Measurements from ENCODE around the gene ROCK2. TPM values are rescaled to one million over a fixed set of nuclear protein-coding genes. Genes with fewer than 3 reads are reported as not detected.

The ROCK2 gene
- total RNA-seq (ENCODE audit: low replicate concordance): 22.3 and 36.1 TPM in 2 replicates

DNA sequence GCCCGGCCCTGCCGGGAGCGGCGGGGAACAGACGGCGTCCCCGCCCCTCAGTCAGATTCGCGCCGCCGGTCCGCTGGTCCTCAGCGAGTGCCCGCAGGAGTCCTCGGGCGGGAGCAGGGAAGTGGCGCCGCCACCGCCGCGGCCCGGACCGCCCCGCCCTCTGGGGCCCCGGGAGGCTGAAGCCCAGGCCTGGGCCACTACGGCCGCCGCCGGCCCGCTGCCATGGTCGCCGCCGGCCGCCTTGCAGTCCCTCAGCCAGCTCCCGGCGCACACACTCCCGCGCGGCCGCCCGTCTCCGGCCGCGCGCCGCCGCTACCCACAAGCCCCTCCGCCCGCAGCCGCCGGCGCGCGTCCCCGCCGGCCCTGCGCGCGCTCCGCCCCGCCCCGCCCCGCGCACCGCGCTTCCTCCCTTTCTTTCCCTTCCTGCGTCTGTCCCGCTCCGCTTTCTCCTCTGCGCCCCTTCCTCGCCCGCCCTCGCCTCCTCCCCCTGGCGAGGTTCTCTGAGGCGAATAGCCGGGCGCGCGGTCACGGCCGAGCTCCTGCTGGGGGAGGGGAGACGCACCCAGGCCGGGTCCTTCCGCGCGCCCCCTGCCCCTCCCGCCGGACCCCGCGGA, at the start of gene ROCK2:
ROCK2 (minus strand) TSS at position 295 of the 614 bp plus-strand sequence. CDS start 500 bp downstream, outside the sequence.
- H3K9me3 ChIP-seq (ENCODE audit: low read depth): no peaks in the 10 kb centered on the region
- H2AFZ ChIP-seq (replicated peaks): peak within 1 kb of the TSS; percentile 54
- H4K20me1 ChIP-seq (ENCODE audit: low read depth): peaks cover 38% of the 10 kb centered on the region
- peak; percentile 94 for DNase-seq (ENCODE audit: low spot score)
- peaks cover 20% of the 10 kb centered on the region for H3F3A ChIP-seq (ENCODE audit: low read depth)
- H3K27me3 ChIP-seq: peaks cover 14% of the 10 kb centered on the region
- TF ChIP-seq EZH2phosphoT487 (IDR thresholded peaks at IDR 0.05) (no peak), EZH2 (IDR thresholded peaks at IDR 0.05) (no peak)
- TF ChIP-seq, protein P1, sequence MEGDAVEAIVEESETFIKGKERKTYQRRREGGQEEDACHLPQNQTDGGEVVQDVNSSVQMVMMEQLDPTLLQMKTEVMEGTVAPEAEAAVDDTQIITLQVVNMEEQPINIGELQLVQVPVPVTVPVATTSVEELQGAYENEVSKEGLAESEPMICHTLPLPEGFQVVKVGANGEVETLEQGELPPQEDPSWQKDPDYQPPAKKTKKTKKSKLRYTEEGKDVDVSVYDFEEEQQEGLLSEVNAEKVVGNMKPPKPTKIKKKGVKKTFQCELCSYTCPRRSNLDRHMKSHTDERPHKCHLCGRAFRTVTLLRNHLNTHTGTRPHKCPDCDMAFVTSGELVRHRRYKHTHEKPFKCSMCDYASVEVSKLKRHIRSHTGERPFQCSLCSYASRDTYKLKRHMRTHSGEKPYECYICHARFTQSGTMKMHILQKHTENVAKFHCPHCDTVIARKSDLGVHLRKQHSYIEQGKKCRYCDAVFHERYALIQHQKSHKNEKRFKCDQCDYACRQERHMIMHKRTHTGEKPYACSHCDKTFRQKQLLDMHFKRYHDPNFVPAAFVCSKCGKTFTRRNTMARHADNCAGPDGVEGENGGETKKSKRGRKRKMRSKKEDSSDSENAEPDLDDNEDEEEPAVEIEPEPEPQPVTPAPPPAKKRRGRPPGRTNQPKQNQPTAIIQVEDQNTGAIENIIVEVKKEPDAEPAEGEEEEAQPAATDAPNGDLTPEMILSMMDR (IDR thresholded peaks at IDR 0.05): no peak
- peaks cover 46% of the 10 kb centered on the region for H3K79me2 ChIP-seq (ENCODE audit: low read depth)
- H3K27ac ChIP-seq: peak within 1 kb of the TSS; percentile 78
- H3K4me2 ChIP-seq: peak within 1 kb of the TSS; percentile 91
- H3K36me3 Mint-ChIP-seq: peaks cover 6% of the 10 kb centered on the region
- peaks cover 3% of the 10 kb centered on the region for H3K9me3 Mint-ChIP-seq
- peaks cover 28% of the 10 kb centered on the region for H3K4me1 ChIP-seq
- H3K4me3 Mint-ChIP-seq: peak within 1 kb of the TSS; percentile 100
- peak within 1 kb of the TSS; percentile 74 for H3K9ac ChIP-seq
- no peaks in the 10 kb centered on the region for H3K27me3 Mint-ChIP-seq (ENCODE audit: insufficient read depth, low read depth)
- peak within 1 kb of the TSS; percentile 87 for H3K4me3 ChIP-seq
- peak within 1 kb of the TSS; percentile 98 for H3K27ac Mint-ChIP-seq
- no peaks in the 10 kb centered on the region for H3K36me3 ChIP-seq
- H3K4me1 Mint-ChIP-seq: peaks cover 54% of the 10 kb centered on the region

DNA sequence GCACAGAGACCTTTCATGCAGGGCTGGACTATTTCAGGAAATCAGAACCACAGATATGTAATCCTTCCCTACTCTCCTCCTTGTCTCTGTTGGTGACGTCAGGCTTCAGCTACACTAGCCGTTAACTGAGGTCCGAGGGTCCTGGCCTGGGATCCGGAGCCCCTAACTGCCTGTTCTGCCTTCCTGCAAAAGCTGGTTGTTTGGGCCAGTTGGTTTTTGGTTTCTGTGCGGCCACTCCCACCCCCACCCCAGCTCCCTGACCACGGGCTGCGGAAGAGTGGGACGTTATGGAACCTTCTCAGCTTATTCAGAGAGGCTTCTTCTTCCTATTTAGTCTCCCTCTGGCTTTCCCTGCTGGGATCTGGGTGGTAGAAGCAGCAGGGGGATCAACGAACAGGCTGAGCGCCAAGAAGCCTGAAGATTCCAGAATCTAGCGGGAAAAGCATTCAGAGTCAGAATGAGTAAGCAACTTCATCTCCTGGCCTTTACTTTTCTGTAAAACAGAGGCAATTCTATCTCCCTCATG, 49.3 kb upstream of the ROCK2 start:
- Mint-ChIP-seq H3K36me3 (no peaks in the 10 kb centered on the region), H3K9me3 (no peaks in the 10 kb centered on the region), H3K4me3 (no peak overlapping the region), H3K27me3 (ENCODE audit: insufficient read depth, low read depth) (peaks cover 8% of the 10 kb centered on the region), H3K27ac (peak overlapping the region; percentile 74), H3K4me1 (peaks cover 68% of the 10 kb centered on the region)
- Histone ChIP-seq H3K27me3 (no peaks in the 10 kb centered on the region), H3K36me3 (no peaks in the 10 kb centered on the region), H3F3A (ENCODE audit: low read depth) (no peaks in the 10 kb centered on the region), H3K4me3 (no peak overlapping the region), H4K20me1 (ENCODE audit: low read depth) (no peaks in the 10 kb centered on the region), H3K4me1 (peaks cover 4% of the 10 kb centered on the region), H3K4me2 (no peak overlapping the region), H2AFZ (replicated peaks) (no peak overlapping the region), H3K79me2 (ENCODE audit: low read depth) (no peaks in the 10 kb centered on the region), H3K9me3 (ENCODE audit: low read depth) (no peaks in the 10 kb centered on the region), H3K27ac (no peak overlapping the region), H3K9ac (no peak overlapping the region)
- TF ChIP-seq, protein P1 (IDR thresholded peaks at IDR 0.05): no peak
- TF ChIP-seq EZH2 (IDR thresholded peaks at IDR 0.05) (no peak), EZH2phosphoT487 (IDR thresholded peaks at IDR 0.05) (no peak)
- DNase-seq (ENCODE audit: low spot score): no peak

DNA sequence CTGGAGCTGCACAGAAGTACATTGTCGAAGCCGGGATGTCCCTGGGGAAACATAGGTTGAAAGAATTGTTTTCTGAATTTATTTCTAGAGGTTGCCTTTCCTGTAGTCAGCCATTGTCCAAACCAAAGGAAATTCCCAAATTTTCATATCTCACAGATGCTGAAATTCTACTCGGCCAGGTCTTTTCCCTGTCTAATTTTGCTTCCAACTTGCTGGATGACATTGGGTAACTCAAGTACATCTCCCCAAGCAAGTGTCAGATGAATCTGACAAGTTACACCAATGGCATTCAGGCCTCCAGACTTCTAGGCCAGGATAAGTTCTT, 47.5 kb upstream of the ROCK2 start:
- no peak overlapping the region for H3K9ac ChIP-seq
- H3K27ac Mint-ChIP-seq: peak overlapping the region; percentile 95

More for the DNA sequence above, 47.5 kb upstream of the ROCK2 start:
- Histone ChIP-seq H3F3A (ENCODE audit: low read depth) (no peaks in the 10 kb centered on the region), H2AFZ (replicated peaks) (no peak overlapping the region), H3K27ac (no peak overlapping the region), H3K27me3 (no peaks in the 10 kb centered on the region), H3K36me3 (no peaks in the 10 kb centered on the region), H3K4me2 (no peak overlapping the region), H3K9me3 (ENCODE audit: low read depth) (no peaks in the 10 kb centered on the region), H4K20me1 (ENCODE audit: low read depth) (no peaks in the 10 kb centered on the region), H3K79me2 (ENCODE audit: low read depth) (no peaks in the 10 kb centered on the region), H3K4me3 (no peak overlapping the region), H3K4me1 (peaks cover 12% of the 10 kb centered on the region)
- no peak for TF ChIP-seq EZH2phosphoT487 (IDR thresholded peaks at IDR 0.05)
- TF ChIP-seq, protein P1 (IDR thresholded peaks at IDR 0.05): no peak
- TF ChIP-seq EZH2 (IDR thresholded peaks at IDR 0.05): no peak
- DNase-seq (ENCODE audit: low spot score): no peak
- peaks cover 71% of the 10 kb centered on the region for H3K4me1 Mint-ChIP-seq
- peaks cover 8% of the 10 kb centered on the region for H3K27me3 Mint-ChIP-seq (ENCODE audit: insufficient read depth, low read depth)
- no peaks in the 10 kb centered on the region for H3K9me3 Mint-ChIP-seq
- no peaks in the 10 kb centered on the region for H3K36me3 Mint-ChIP-seq
- H3K4me3 Mint-ChIP-seq: peak overlapping the region; percentile 50

All from neural progenitor cell (in vitro differentiated cells).